HG03457 (cell line): ENCODE results near the gene BRAF.
"Not testable (repeated sequence)": the region's sequence is repeated elsewhere in the genome, so short reads cannot be mapped to it uniquely, and the experiment has no call there.

Experiments
- ATAC-seq: cut with Tn5 transposase; IDR thresholded peaks from one replicate; pipeline ENCODE4 v1.9.1; 2021; ENCODE audit warnings: moderate number of reproducible peaks; ENCODE audit not compliant: unreplicated experiment

Gene BRAF

GRCh38 chr7:140719721-140720120 lies 205.0 kb downstream of the BRAF start:
- ATAC-seq: no peak

DNA sequence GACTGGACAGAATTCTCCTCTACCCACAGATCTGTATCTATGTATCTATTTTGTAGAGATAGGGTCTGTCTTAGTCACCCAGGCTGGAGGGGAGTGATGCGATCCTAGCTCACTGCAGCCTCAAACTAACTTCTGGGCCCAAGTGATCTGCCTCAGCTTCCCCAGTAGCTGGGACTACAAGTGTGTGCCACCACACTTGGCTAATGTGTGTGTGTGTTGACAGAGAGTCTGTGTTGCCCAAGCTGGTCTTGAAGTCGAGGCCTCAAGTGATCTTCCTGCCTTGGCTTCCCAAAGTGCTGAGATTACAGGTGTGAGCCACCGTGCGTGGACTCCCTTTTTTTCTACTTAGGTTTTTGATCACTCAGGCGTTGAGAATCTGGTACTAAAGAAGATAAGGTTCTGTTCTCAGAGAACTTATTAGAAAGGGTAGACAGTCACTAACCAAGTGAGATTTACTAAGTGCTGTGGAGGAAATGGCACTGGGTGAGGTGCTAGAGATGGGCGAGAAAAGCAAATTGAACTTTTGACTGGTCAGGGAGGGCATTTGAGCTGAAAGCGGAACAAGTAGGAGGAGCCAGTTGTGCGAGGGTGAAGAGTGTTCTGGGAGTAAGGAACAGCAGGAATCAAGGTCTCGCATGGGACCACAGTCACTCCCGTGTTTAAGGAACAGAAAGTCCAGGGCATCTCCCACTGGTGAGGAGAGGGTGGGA lies 210.2 kb downstream of the BRAF start:
- ATAC-seq: no peak

DNA sequence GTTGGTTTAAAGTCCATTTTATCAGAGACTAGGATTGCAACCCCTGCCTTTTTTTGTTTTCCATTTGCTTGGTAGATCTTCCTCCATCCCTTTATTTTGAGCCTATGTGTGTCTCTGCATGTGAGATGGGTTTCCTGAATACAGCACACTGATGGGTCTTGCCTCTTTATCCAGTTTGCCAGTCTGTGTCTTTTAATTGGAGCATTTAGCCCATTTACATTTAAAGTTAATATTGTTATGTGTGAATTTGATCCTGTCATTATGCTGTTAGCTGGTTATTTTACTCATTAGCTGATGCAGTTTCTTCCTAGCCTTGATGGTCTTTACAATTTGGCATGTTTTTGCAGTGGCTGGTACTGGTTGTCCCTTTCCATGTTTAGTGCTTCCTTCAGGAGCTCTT lies 212.3 kb downstream of the BRAF start:
- ATAC-seq: not testable (repeated sequence)

- ATAC-seq: not testable (repeated sequence)
Observed at GRCh38 chr7:140708764-140709163, 216.0 kb downstream of the BRAF start.

- no peak for ATAC-seq
Observed at GRCh38 chr7:140707132-140707531, 217.6 kb downstream of the BRAF start.

- no peak for ATAC-seq
Observed at GRCh38 chr7:140704205-140704604, 220.5 kb downstream of the BRAF start.

DNA sequence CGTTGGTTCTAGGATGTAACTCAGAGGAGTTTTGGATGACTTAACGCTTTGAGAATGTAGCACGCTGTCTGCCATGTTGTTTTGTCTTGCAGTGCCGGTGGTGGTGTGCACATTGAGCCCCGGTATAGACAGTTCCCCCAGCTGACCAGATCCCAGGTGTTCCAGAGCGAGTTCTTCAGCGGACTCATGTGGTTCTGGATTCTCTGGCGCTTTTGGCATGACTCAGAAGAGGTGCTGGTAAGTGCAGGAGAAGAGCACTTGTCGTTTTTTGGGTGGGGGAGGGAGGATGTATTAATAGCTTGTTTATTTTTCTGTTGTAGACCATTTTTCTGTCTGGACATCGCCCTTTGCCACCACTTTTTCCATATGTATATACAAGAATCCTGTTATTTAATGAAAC lies 222.0 kb downstream of the BRAF start:
- ATAC-seq: no peak

DNA sequence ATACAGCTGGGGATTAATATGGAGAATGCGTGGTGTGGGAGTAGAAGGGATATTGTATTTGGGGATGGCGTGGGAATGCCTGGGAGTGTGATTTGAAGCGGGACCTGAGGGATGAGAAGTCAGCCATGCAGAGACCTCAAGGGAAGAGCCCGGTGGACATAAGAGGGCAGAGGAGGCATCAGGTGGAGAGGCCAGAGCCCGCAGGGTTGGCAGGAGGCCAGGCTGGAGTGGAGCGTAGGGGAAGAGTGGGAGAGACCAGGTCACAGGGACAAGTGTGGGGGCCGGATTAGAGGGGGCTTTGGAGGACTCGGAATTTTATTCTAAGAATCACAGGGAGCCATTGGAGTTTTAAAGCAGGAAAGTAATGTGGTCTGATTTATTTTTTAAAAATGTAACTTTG lies 226.3 kb downstream of the BRAF start:
- ATAC-seq: no peak

GRCh38 chr7:140697447-140698143 lies 227.1 kb downstream of the BRAF start:
- ATAC-seq: no peak

DNA sequence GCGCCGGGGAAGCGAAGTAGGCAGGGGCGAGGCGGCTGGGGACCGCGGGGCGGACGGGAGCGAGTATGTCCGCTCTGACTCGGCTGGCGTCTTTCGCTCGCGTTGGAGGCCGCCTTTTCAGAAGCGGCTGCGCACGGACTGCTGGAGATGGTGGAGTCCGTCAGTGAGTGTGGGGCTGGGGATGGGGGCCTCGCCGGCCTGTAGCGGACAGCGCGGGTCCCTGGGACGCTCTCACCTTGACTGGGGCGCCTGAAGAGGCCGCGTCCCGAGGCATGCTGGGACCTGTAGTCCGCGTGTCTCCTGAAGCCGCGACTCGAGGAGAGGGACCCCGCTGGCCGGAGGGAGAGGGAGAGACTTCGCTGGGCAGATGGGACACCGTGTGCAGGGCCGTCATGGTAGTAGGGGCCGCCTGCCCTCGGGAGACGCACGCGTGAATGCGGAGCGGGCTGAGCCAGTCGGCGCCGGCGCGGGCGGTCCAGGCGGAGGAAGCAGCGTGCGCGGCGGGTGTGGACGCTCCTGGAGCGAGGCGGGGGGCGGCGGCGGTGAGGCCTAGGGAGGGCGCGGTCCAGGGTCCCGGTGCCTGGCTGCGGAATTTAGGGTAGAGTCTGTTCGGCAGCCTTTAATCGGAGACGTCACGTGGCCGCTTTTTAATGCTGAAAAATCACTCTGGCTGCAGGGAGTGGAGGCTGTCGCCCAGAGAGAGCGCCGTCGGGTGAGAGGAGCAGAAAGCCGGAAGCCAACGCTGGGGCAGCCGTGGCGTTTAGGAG lies 227.9 kb downstream of the BRAF start, which contains the start of gene NDUFB2:
NDUFB2 (plus strand) TSS at position 29 of the 767 bp plus-strand sequence; CDS start at position 66, 37 bp downstream.
- peak; percentile 90 for ATAC-seq

DNA sequence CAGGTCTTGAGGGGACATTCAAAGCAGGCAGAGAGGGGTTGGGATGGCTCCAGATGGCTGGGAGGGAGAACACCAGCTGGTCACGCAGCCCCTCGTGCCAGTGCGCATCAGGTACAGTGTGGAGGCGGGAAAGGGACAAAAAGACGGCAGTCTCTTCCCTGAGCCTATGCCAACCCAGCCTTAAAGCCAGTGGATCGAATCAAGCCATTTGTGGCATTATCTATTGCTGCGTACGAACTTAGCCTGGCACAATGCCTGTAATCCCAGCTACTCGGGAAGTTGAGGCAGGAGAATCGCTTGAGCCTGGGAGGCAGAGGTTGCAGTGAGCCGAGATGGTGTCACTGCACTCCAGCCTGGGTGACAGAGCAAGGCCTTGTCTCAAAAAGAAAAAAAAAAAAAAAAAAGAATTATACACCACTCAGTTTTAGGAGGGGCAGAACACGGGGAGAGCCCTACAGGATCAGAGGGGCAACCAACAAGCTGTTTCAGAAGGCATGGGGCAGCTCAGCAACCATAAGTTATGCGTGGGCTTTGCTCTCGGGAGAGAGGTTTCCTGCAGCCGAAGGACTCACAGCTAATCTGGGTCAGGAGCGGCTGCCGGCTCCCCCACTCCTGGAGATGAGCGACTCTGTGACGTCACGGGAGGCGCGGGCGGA lies 228.6 kb downstream of the BRAF start:
- no peak for ATAC-seq

DNA sequence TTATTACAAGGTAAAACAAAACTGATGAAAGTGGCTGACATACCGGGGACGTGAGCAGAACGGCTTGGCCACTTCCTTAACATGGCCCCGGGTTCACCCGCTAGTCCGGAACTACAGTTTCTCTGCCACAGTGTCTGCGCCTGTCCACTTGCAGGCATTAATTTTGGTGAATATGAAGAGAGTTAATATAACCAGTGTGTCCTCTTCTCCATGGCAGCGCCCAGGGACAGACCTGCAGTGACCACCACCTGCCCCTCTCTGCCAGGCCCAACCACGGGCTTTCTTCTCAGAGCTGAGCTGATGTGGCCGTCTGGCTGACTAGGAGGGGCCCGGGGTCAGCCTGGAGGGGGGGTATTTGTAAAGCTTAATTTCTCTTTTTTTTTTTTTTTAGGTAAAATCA lies 229.3 kb downstream of the BRAF start:
- ATAC-seq: no peak

DNA sequence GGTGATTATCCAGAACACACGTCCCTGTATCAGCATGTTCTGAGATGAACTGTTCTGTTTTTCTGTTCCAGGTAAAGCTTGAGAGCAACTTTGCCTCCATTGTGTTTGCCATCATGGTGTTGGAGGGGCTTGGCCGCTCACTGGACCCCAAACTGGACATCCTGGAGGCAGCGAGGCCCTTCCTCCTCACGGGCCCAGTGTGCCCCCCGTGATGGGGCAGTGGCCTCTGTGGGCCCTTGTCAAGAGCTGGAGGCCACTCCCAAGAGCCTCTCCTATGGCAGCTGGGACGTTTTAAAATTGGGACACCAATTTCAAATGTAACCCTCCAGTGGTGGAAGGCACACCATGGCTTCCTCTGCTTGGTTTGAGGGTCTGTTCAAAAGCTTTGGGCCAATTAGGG lies 230.1 kb downstream of the BRAF start:
- no peak for ATAC-seq

- ATAC-seq: not testable (repeated sequence)
Observed at GRCh38 chr7:140693849-140694248, 230.9 kb downstream of the BRAF start.

GRCh38 chr7:140691376-140692045 lies 233.2 kb downstream of the BRAF start:
- no peak for ATAC-seq

- no peak for ATAC-seq
Observed at GRCh38 chr7:140689199-140690152, 235.3 kb downstream of the BRAF start.

- no peak for ATAC-seq
Observed at GRCh38 chr7:140688341-140688740, 236.4 kb downstream of the BRAF start.

- ATAC-seq: no peak
Observed at GRCh38 chr7:140686921-140687320, 237.8 kb downstream of the BRAF start.

- no peak for ATAC-seq
Observed at GRCh38 chr7:140685407-140686087, 239.2 kb downstream of the BRAF start.
